Mononuclear cell (primary cell): ENCODE data around the gene PXN. TPM values are rescaled to one million over a fixed set of nuclear protein-coding genes. Genes with fewer than 3 reads are reported as not detected.
"Not testable (repeated sequence)": the region's sequence is repeated elsewhere in the genome, so short reads cannot be mapped to it uniquely, and the experiment has no call there.

ENCODE experiments used
- H3K27me3 ChIP-seq: 2 replicates; pipeline ENCODE4 v1.6.0; 2011; ENCODE audit warnings: low read length, control low read depth; ENCODE audit not compliant: insufficient read depth
- H3K4me1 ChIP-seq: 2 replicates; pipeline ENCODE4 v1.5.1; 2011; ENCODE audit warnings: mild to moderate bottlenecking, low read length, control low read depth; ENCODE audit not compliant: insufficient read depth
- H3K4me3 ChIP-seq: 2 replicates; pipeline ENCODE4 v1.5.1; 2011; ENCODE audit warnings: mild to moderate bottlenecking, low read length, moderate library complexity
- H3K9me3 ChIP-seq: 2 replicates; pipeline ENCODE4 v1.5.1; 2011; ENCODE audit warnings: low read depth, mild to moderate bottlenecking, control low read depth, low read length
- total RNA-seq: library from RNA; depleted of rRNA; stranded (reverse); fragments of >200 nt; gene quantifications from one replicate; pipeline ENCODE4 v1.2.3, GENCODE V29; 2012

The PXN gene
- total RNA-seq, 1 donor = 80.8 TPM

DNA sequence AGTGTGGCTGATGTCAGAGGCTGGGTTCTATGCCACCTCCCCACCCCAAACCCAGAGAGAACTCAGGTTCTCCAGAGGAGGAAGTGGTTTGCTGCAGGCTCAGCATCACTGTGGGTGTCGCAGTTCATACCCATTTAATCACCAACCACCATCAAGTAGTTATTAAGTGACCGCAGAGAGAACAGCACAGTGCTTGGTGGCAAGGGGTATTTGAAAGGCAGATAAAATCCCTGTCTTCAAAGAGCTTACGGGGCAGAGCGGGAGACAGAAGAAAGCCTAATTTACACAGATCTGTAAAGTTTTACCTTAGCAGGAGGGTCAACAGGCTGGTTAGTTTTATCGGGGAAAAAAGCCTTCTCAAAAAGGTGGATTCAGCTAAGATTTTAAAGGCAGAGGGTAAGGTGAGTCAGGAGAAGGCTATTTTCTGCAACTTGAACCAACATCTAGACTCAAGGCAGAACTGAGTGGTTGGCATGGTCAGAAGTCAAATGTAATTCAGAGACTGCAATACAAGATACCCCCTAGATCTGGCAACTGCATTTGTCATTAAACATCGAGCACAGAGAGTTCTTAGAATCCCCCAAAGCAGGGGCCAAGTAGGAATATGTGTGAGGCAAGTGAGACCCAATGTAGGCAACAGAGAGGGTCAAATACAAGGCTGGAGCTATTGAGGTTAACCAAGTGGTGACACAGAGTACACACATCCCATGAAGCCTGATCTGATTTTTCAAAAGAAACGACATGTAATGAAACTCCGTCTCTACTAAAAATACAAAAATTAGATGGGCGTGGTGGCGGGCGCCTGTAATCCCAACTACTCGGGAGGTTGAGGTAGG, 13.2 kb downstream of the PXN start:
- H3K27me3 ChIP-seq = no peaks in the 10 kb centered on the region
- H3K9me3 ChIP-seq = no peaks in the 10 kb centered on the region
- peaks cover 100% of the 10 kb centered on the region for H3K4me1 ChIP-seq
- no peak overlapping the region for H3K4me3 ChIP-seq

GRCh38 chr12:120251364-120252070, 14.0 kb downstream of the PXN start:
- H3K9me3 ChIP-seq, H3K27me3 ChIP-seq, H3K4me3 ChIP-seq: not testable (repeated sequence)
- H3K4me1 ChIP-seq = peaks cover 100% of the 10 kb centered on the region

GRCh38 chr12:120249875-120250795, 15.4 kb downstream of the PXN start:
- no peaks in the 10 kb centered on the region for H3K27me3 ChIP-seq
- no peaks in the 10 kb centered on the region for H3K9me3 ChIP-seq
- H3K4me3 ChIP-seq = no peak overlapping the region
- peaks cover 96% of the 10 kb centered on the region for H3K4me1 ChIP-seq

DNA sequence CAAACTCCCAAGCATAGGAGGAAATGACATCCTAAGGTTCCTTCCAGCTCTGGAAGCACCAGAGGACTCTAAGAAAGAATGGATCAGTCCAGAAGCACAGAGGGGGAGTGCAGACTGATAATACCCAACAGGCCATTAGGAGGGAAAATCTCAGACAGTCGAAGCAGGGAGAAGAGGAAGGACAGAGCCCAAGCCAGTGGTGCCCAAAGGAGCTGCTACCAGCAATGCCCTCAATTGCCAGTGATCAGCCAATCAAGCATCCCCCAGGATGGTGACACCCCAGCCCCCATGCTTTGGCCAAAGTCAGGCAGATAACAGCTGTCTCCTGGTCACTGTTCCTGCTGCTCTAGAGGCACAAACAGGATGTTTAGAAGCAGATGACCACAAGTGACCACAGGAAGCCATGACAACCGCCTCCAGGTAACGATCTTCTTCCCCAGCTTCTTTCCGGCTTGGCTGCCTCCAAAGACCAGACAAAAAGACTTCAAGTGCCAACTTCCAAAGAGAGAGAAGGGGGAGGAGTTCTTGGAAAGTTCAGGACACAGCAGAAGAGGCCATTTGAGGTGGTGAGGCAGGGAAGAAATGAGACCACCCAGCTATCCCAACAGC, 16.2 kb downstream of the PXN start:
- no peaks in the 10 kb centered on the region for H3K27me3 ChIP-seq
- no peaks in the 10 kb centered on the region for H3K9me3 ChIP-seq
- H3K4me3 ChIP-seq = no peak overlapping the region
- H3K4me1 ChIP-seq = peaks cover 94% of the 10 kb centered on the region

DNA sequence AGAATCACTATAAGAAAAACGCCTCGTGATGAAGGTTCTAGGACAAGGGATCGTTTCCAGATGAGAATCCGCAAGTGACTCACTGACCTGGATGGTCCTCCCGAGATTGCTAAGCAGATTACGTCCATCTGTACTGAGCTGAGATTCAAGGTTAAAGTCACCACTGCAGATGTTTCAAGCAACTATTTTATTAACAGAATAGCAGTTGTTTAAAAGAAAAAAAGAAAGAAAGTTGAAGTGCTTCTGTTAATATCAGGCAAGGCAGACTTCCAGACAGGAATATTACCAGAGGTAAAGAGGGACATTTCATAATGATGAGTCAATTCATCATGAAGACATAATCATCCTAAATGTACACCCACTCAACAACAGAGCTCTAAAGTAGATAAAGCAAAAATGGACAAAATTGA, 17.9 kb downstream of the PXN start:
- H3K4me3 ChIP-seq = no peak overlapping the region
- H3K4me1 ChIP-seq = peaks cover 88% of the 10 kb centered on the region
- H3K9me3 ChIP-seq = no peaks in the 10 kb centered on the region
- no peaks in the 10 kb centered on the region for H3K27me3 ChIP-seq

DNA sequence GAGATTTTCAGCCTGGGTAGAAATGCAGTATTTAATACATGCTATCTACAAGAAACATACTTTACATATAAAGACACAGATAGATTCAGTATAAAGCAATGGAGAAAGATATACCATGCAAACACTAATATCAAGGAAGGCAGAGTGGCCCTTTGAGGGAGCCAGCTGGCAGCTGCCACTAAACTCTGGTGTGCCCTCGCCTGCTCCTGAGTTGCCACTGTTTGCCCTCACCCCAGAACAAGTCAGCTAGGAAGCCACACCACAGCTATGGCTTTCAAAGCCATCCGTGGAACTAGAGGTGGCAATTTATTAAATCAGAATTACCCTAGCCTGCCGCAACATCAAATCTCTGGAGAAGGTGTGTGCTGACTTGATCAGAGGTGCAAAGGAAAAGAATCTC, 18.3 kb downstream of the PXN start:
- Histone ChIP-seq H3K9me3 (no peaks in the 10 kb centered on the region), H3K4me1 (peaks cover 88% of the 10 kb centered on the region), H3K4me3 (no peak overlapping the region), H3K27me3 (no peaks in the 10 kb centered on the region)

GRCh38 chr12:120246705-120247104, 18.8 kb downstream of the PXN start:
- not testable (repeated sequence) for H3K27me3 ChIP-seq, H3K4me3 ChIP-seq, H3K9me3 ChIP-seq
- H3K4me1 ChIP-seq = peaks cover 88% of the 10 kb centered on the region

DNA sequence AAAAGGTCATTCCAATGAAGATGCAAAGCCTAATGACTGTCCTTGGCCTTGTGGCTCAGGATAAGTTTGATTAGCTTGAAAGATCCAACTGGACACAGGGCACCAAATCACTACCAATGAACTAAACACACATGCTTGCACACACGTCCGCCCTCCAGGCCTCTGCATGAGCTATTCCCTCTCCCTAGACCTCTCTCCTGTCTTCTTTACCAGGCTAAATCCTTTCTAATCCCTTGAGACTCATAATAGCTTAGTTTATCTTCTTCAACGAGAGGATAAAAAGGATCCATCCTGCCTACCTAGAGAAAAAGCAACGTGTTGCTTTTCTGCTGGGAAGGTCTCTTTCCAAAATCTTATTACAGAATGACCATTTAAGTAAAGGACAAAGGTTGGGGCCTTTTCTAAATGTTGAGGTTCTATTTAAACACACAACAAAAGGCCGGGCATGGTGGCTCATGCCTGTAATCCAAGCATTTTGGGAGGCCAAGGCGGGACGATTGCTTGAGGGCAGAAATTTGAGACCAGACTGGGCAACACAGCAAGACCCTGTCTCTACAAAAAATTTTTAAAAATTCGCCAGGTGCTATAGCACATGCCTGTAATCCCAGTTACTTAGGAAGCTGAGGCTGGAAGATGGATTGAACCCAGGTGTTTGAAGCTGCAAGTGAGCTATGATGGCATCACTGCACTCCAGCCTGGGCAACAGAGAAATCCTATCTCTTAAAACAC, 22.4 kb downstream of the PXN start:
- Histone ChIP-seq H3K4me3 (no peak overlapping the region), H3K27me3 (no peaks in the 10 kb centered on the region), H3K4me1 (peaks cover 88% of the 10 kb centered on the region), H3K9me3 (no peaks in the 10 kb centered on the region)

GRCh38 chr12:120242275-120242799, 23.2 kb downstream of the PXN start:
- Histone ChIP-seq H3K9me3 (no peaks in the 10 kb centered on the region), H3K4me1 (peaks cover 88% of the 10 kb centered on the region), H3K4me3 (no peak overlapping the region), H3K27me3 (no peaks in the 10 kb centered on the region)

DNA sequence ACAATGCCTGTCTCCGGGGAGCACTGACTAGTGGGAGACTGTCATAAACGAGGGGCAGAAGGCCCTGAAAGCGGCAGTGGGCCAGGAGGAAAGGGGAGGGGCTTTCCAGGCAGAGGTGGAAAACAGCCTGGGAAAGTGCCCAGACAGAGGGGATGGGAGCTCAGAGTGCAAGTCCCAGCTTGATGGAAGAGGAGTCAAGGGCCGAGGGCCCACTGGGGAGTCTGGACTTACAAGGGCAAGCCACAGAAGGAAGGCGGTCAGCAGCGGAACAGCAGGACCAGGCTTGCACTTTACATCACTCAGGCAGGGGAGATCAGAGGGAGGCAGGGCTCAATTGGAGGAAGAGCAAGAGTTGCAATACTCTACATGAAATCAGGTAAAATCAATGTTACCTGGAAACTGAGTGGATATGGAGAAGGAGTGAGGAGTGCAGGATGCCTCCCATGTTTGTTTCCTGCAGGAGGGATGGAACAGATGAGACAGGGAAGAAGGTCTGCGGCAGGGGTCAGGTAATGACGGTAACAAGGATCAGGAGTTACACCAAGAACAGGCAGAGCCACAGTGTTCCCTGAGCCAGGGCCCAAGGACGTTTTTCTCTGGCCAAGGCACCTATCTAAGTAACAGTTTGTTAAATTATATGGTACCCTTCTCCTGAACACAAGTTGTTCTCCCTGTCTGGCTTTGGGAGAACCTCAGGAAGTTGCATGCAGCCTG, 23.8 kb downstream of the PXN start:
- Histone ChIP-seq H3K27me3 (no peaks in the 10 kb centered on the region), H3K4me1 (peaks cover 88% of the 10 kb centered on the region)

GRCh38 chr12:120240495-120240833, 25.1 kb downstream of the PXN start:
- Histone ChIP-seq H3K4me1 (peaks cover 91% of the 10 kb centered on the region), H3K27me3 (no peaks in the 10 kb centered on the region), H3K4me3 (no peak overlapping the region), H3K9me3 (no peaks in the 10 kb centered on the region)

More for the DNA sequence above, 23.8 kb downstream of the PXN start:
- no peaks in the 10 kb centered on the region for H3K9me3 ChIP-seq
- H3K4me3 ChIP-seq = no peak overlapping the region

DNA sequence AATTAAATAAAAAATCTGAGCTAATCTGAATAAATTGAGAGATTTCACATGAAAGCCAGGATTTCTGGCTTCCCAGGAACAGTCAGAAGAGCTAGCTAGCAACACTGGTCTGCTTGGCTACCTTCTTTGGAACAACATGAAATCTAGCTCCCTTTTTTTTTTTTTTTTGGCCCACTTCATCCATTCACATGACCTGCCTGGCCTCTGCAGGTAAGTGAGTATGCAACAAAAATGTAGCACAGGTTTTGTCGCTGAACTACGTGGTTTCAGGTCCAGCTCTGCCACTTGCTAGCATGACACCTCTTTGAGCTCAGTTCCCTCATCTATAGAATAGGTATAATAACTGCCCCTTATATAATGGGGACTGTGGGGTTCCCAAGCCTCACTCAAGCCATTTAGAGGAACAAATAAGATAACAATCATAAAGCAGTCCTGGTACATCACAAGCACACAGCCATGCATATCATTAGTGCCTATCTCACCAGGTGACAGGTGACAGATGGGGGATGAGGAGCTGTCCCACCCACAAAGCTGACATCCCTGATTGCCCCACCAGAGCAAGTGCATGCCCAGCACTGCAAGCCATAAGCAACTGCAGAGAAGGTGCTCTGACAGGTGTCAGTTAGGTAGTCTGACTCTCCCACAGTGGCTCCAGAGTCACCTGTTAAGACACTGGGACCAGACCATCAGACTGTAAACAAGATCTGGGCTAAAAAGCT, 25.6 kb downstream of the PXN start:
- Histone ChIP-seq H3K4me3 (no peak overlapping the region), H3K4me1 (peaks cover 91% of the 10 kb centered on the region), H3K9me3 (no peaks in the 10 kb centered on the region), H3K27me3 (no peaks in the 10 kb centered on the region)

DNA sequence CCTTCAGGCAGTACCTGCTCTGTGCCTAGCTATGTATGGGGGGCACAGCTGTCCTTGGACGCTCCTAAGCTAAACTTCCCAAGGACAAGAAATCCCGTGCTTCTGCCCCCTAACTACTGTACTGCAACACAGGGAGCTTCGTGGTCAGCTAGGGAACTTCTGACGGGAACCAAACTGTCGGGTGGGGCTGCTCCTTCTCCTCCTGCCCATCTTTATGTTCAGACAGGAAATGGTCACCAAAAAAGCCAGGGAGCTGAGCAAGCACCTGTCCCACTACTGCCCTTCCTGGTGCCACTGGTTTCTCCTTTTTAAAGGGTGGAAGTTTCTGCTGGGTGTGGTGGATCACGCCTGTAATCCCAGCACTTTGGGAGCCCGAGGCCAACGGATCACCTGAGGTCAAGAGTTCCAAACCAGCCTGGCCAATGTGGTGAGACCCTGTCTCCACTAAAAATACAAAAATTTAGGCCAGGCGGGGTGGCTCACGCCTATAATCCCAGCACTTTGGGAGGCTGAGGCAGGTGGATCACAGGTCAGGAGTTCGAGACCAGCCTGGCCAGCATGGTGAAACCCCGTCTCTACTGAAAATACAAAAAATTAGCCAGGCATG, 26.6 kb downstream of the PXN start:
- H3K27me3 ChIP-seq = no peaks in the 10 kb centered on the region
- H3K9me3 ChIP-seq = no peaks in the 10 kb centered on the region
- H3K4me3 ChIP-seq = no peak overlapping the region
- H3K4me1 ChIP-seq = peaks cover 96% of the 10 kb centered on the region
